GM19035 (cell line): Measurements from ENCODE around the gene EHBP1.

Experiments
- ATAC-seq: cut with Tn5 transposase; IDR thresholded peaks from one replicate; pipeline ENCODE4 v1.9.1; 2021; ENCODE audit not compliant: unreplicated experiment

The EHBP1 gene

DNA sequence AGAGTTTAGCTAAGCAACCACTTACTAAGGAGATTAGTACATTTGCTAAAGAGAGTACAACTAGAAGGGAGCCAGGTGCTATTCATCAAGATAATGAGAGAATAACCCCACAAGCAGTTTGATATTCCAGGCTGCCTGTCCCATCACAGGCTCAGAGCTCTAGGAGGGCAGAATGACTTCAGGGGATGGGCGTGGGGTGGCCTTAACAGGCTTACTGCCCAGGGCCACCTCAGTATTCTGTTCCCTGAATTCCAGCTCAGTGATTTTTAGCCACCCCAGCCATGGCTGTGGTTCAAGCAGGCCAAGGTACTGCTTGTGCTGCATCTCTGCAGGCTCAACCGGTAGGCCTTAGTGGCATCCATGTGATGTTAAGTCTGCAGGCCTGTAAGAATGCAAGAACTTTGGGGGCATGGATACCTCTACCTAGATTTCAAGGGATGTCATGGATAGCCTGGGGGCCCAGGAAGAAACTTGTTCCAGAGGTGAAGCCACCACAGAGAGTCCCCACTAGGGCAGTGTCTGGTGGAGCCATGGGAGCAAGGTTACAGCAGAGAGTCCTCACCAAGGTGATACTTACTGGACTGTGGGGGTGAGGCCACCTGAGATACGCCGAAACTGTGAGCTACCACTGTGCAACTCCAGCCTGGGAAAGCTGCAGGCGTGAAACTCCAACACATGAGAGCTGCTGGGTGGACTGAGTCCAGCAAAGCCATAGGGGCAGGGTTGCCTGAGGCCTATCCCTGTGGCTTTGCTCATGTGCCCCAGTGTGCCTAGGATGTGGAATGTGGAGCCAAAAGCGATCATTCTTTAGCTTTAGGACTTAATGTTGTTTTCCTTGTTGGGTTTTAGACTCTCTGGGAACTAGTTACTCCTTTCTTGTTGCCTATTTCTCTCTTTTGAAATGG, 107.7 kb downstream of the EHBP1 start:
- ATAC-seq = no peak

DNA sequence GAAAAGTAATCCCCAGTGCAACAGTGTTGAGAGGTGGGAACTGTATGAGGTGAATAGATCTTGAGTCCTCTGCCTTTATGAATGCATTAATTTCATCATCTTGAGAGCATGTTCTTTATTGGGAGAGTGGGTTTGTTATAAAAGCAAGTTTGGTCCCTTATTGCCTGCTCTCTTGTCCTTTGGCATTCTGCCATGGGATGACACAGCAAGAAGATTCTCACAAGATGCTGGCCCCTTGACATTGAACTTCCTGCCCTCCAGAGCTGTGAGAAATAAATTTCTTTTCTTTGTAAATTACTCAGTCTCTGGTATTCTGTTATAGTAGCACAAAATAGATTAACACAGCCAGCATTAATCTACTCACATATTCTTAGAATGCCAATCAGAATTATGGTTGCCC, 108.6 kb downstream of the EHBP1 start:
- no peak for ATAC-seq

DNA sequence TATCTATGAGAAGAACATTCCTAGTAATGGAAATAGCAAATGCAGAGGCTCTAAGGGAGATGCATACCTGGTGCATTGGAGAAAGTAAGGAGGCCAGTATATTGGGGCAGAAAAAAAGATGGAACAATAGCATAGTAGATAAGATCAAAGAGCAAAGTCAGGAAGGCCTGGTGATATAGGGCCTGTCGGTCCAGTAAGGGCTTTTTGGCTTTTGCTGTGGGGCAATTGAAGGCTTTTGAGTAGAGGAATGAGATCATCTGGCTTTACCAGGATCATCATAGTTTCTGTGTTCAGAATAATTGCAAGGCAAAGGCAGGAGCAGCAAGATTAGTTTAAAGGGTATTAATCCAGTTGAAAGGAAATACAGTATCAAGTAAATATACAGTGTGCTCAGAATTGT, 111.8 kb downstream of the EHBP1 start:
- ATAC-seq = no peak

DNA sequence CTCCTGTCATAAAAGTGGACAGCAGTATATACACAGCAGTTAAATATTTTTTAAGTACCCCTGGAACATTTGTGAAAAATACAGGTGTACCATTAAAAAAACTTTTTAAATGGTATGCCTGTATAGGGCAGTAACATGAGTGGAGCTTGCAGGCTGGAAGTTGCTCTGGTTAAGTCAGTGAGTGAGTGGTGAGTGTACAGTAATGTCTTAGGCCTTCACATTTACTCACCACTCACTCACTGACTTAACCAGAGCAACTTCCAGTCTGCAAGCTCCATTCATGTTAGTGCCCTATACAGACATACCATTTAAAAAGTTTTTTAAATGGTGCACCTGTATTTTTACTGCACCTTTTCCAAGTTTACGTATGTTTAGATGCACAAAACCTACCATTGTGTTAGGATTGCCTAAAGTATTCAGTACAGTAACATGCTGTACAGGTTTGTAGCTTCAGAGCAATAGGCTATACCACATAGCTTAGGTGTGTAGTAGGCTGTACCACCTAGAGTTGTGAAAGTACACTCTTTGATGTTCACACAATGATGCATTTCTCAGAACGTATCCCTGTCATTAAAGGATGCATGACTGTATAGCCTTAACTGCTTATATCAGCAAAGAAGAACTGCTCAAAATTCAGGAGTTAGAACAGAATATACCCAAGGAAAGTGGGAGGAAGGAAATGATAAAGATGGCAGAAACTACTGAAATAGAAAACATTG, 112.6 kb downstream of the EHBP1 start:
- ATAC-seq = no peak

DNA sequence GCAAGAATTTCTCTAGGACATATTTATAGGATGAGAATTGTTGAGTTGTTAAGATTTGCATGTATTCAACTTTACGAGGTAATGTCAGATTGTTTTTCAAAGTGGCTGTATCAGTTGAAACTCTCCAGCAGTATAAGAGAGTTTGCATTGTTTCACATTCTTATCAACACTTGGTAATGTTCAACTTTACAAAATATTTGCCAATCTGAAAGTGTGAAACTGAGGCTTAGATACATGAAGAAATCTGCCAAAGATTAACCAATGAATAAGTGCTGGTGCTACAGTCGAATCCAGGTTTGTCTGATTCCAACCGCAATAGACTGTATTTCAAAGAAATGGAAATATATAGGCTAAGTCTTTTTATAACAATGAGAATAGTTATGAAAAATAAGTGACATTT, 117.0 kb downstream of the EHBP1 start:
- ATAC-seq = no peak

DNA sequence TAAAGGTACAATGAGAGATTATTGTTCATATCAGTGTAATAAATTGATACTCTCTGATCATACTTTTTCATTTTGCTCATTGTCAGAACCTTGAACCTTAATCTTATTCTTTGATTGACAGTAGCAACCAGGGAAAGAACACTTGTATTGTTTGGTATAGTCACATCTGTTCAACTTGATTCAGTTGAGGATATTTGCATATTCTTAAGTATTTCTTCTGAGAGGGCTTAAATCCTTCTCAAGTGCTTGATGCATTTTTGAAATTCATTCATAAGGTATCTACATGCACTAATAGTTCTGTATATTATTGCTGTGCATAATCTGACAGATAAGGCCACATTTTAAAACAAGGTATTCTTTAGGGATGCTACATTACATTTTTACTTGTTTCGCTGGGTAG, 118.9 kb downstream of the EHBP1 start:
- no peak for ATAC-seq

DNA sequence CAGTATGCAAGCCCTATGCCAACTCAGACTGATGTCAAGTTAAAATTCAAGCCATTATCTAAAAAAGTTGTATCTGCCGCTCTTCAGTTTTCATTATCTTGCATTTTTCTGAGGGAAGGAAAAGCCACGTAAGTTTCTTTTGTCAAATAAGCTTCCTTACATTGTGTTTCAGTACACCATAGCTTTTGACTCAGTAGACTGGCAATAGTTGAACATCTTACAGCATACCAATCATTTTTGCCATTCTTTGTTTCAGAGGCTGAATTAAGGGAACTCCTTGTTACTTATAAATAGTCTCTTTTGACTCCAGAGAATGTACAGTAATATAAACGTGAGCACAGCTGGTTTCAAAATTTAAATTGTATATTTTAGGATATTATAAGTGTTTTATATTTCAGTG, 120.6 kb downstream of the EHBP1 start:
- no peak for ATAC-seq

DNA sequence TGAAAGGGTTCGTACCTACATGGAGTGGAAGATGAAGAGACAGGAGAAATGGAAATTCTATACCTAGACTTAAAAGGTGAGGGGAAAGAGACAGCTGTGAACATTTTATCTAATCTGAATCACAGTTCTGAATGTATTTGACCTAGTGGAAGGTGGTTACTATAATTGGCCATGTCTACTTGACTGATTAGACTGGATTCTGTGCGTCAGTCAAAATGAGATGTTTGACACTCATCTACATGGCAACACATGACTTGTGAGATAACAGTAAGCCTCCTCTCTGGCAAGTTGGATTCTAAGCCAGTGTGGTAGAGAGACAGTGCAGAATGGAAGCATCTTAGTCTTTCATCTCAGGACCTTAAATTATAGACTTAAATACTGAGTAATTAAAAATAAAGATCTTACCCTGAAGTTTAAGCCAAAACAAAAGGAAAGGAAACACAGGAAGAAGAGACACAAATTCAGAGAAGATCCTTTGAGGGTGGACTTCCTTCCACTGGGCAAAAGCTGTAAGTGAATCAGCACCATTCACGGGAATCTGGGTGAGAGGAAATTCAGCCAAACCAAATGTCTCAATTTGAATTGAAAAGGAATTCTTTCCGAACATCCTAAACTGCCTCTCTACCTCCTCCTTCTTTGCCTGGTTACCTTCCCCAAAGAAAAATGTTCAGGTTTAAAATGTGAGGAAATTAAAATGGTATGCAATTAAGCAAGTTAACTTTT, 121.6 kb downstream of the EHBP1 start:
- ATAC-seq = no peak

DNA sequence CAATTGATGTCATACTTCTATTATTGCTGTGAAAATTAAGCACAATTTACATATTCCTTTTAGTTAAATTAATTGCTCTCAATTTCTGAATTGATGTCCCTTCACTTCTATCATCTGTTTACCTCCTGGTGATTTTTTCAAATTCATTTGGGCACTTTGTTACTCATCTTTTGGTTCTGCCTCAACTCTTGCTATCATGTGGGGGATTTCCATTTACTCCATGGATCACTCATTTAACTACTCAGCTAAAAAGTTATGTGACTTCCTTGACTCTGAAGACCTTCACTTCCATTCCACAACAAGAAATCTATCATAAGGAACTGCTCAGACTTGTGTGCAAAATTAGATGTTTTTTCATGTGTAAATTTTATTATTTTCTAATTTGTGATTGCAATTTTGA, 126.2 kb downstream of the EHBP1 start:
- no peak for ATAC-seq

DNA sequence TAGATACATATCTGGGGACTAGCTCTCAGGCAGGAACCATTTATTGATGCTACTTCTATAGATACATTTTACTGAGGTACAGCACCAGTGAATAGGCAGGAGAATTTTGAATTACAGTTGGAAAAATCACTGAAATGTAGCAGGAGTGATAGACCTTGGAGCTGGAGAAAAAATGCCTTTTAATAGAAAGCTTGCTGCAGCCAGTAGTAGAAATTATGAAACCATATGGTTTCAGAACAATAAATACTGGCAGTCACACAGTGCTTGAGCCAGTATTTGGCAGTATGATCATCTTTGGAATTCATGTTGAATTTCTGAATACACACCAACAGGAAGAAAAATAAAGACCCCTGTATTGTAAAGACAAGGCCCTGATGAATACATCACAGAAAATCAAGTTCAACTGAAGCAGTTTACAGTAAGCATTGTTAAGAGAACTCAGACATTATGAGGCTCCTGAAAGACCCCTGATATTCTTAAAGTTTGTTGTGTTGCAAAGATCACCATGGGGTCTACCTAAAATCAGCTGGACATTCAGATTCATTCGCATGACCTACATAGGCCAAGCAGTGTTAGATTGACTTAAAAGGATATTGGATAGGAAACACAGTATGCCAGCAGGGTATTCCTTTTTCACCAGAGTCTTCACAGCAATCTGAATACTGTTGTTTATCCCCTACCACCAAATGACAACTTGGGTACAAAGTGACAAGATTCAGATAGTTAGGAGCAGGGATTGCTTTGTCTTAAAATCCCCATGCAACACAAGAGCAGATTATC, 139.0 kb downstream of the EHBP1 start:
- ATAC-seq = no peak

DNA sequence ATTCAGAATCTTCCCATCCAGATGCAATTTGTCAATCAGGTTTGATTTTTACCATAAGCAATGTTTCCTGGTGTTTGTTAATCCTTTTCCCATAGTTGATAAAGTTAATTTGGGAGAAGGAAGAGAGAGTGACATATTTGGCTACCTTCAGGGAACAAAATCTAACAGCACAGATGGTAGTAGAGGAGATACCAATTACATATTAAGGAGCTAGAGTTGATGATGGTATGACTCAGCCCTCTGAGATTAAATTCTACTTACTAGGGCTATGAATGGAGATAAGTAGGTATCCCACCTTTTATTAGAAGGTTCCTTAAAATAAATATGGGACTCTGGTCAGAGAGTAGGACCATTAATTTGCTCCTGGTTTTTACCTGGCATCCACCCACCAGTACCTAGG, 139.7 kb downstream of the EHBP1 start:
- no peak for ATAC-seq

DNA sequence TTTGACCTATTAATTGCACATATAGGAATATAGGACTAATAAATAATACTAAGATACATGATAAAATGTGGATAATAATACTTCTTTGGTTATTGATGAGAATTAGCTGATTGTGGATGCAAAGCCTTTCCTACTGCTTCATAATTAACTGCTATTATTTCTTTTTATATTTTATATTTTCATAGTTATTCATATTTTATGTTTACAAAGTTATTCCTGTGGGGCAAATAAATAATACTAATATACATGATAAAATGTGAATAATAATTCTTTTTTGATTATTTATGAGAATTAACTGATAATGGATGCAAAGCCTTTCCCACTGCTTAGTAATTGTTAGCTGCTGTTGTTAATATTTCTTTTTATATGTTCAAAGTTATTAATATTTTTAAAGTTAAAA, 146.7 kb downstream of the EHBP1 start:
- no peak for ATAC-seq

DNA sequence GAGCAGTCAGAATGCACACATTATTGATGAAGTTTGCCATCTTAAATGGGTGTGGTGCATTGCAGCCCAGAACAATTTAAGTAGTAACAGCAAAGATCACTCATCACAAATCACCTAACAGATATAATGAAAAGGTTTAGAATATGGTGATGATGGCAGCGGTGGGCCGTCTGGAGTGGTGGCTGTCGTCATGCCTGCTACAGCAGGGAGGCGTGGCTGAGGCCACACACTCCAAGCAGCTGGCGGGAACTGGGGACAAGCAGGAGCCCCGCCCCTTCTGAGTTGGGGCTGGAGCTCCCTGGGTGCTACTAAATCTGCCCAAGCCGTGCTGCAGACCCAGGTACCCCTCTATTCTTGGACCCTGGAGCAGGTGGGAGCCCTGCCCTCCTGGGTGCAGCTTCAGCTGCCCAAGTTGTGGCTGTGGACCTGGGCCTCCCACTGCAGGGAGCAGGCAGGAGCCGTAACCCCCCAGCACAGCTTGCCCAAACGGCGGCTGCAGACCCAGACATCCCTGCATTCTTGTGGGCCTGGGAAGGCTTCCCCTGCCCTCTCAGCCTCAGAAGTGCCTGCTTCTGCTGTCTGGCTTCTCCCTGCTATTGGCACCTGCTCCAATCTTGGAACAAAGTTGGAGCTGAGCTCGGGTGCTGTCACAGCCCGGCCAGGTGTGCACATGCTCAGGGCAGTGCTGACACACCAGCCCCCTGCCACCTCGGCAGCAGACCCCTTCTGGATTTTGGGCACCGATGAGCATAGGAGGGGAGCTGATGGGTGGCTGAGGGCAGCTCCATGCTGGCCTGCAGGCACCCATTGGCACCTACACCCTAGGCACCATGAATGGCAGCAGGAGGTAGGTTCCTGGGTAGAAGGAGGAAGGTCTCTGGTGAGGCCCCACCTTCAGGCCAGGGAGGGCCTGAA, 149.3 kb downstream of the EHBP1 start:
- no peak for ATAC-seq

DNA sequence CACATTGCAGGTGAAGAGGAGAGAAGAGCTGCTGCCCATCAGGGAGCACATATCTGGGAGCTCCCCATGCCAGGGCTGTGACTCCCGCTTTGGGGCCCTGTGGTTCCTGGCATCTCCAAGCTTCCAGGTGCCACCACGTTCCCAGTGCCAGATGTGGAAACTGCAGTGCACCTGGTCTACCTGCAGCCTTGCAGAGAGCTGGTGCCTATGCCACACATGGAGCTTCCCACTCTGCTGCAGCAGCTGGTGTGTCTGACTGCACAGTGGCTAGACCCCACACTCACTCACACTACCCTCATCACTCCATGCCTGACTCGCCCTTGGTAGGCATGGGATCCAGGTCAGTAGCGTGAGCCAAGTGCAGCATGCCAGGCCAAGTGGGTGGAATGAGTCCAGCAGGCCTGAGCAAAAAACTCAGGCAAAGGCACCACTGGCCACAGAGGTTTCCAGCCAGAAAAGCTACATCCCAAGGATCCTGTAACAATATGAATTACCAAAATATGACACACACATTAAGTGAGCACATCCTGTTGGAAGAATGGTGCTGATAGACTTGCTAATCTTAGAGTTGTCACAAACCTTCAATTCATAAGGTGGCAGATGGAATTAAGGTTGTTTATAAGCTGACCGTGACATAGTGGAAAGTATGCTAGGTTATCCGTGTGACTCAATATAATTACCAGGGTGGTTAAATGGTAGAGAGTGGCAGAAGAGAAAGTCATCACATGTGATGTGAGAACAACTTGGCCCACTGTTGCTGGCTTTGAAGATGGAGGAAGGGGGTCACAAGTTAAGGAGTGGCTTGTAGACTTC, 150.9 kb downstream of the EHBP1 start:
- no peak for ATAC-seq

DNA sequence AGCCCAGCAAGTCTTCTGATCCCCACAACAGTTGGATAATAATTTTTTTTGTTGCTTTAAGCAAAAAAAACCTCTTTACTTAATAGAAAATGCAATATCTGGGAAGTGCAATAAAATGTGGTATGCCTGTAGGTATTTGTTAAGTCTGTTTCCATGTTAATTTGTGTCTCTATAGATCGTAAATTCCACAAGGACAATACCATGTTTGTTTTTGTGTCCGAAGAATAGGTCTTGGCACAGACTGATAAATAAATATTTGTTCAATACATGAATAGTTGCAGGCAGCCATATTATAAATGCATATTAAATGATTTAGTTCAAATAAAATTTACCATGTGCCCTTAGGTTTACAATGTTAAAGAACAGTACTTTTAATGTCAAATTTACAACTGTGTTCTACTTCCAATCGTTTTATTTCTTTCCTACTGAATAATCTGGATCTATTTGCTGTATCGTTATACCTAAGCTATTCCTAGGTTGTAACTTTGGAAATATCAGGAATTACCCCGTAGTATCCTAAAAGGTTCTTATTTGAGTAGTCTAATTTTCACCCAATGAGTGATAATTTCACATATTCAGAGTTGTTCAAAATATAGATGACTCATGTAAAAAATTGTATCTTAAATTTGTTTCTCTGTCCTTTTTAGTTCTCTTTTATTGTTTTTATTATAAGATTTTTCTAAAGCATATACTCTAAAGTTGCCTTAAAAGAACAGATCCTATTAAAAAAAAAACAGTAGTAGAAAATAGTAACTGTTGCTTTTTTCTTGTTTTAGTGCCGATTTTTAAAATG, 151.8 kb downstream of the EHBP1 start:
- ATAC-seq = no peak

DNA sequence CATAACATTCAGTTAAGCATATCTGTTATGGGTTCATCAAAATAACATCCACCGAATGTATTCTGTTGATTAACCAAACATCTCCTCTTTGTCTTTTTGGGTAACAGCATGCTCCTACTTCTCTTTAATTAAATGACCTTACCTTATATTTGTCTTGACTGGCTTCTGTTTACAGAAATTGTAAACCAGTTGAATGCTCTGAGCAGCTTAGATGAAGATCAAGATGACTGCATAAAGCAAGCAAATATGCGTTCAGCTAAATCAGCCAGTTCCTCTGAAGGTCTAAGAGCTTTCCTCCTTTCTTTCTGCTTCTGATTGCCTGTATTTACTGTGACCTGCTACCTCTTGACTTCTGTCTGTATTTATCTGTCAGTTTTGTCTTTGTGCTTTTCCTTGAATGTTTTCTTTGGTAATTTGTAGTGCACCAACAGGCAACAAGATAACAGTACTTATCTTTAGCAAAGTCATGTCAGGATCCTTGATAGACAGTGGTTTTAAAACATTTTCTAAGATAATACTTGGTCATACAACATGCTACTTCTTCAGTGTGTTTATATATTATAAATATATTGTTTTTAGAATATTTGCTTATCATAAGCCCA, 152.8 kb downstream of the EHBP1 start:
- ATAC-seq = no peak

DNA sequence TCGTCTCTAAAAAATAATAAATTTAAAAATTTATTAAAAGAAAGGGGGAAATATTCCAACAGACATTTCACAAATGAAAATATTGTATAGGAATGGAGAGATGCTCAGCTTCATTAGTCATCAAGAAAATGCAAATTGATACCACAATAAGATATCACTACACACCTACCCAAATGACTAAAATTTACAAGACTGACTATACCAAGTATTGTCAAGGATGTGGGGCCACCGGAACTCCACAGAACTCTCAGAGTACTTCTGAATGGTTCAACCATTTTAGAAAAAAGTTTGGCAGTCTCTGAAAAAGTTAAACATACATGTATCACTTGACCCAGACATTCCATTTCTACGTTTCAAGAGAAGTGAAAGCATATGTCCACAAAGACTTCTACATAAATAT, 163.4 kb downstream of the EHBP1 start:
- no peak for ATAC-seq

DNA sequence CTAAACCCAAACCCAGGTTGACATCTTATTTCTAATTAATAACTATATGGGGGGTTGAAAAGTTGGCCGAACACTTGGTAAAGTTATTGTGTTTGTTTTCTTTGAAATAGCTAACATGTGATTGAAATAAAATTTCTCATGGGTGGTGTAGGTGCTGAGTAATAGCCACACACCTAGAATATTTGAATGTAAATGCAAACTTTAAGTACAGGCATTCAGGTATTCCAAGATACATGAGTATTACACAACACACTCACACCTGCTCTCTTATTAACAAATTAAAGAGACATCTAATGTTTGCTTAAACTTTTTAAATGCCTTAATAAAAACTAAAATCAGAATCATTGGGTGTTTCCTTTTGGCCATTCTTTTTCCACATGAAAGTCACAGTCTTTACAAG, 165.5 kb downstream of the EHBP1 start:
- no peak for ATAC-seq
